D341Med (cell line): Measurements from ENCODE around the gene ARG1.
"Not testable (repeated sequence)": the region's sequence is repeated elsewhere in the genome, so short reads cannot be mapped to it uniquely, and the experiment has no call there.

Experiments used
- DNase-seq: peaks from one replicate; pipeline ENCODE4 v3.0.0; 2012; ENCODE audit warnings: low spot score

ARG1 gene

DNA sequence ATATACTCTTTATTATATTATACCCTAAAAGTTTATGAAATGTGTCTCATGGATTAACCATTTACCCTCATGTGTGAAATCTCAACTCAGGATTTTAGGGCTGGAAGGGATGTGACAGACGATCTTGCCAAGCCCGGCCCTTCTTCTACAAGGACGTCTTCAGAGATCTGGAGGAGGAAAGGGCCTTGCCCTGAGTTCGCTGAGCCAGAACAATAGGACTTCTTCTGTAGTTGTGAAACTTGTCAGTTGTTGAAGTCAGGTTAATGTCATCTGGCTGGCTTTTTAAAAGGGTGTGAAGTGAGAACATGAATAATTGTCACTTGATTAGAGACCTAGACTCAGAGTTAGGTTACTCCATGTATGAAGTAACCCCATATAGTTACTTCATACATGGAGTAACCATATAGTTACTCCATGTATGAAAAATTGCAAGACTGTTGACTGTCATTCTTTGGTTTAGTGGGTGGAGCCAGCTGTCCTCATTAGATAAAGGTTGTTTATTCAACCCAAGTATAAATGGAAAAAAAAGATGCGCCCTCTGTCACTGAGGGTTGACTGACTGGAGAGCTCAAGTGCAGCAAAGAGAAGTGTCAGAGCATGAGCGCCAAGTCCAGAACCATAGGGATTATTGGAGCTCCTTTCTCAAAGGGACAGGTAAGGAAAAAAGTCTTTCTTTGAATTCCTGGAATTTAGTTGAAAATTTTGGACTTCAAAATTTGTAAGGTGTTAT lies at the start of gene ARG1:
Gene ARG1 (plus strand): TSS at position 541 of the 730 bp plus-strand sequence. CDS start 57 bp downstream, at position 598.
- DNase-seq = no peak

- DNase-seq = no peak
Observed at GRCh38 chr6:131523988-131524673, 48.9 kb upstream of the ARG1 start.

DNA sequence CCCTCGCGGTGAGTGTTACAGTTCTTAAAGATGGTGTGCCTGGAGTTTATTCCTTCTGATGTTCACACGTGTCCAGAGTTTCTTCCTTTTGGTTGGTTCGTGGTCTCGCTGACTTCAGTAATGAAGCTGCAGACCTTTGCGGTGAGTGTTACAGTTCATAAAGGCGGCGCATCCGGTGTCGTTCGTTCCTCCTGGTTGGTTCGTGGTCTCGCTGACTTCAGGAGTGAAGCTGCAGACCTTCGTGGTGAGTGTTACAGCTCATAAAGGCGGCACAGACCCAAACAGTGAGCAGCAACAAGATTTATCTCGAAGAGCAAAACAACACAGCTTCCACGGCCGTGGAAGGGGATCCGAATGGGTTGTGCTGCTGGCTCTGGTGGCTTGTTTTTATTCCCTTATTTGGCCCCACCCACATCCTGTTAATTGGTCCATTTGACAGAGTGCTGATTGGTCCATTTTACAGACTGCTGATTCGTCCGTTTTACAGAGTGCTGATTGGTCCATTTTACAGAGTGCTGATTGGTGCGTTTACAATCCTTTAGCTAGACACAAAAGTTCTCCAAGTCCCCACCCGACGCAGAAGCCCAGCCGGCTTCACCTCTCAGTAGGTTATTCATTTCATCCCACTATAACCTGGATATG lies 48.2 kb upstream of the ARG1 start:
- DNase-seq = no peak

GRCh38 chr6:131530936-131531335 lies 42.1 kb upstream of the ARG1 start:
- not testable (repeated sequence) for DNase-seq

GRCh38 chr6:131531681-131532080 lies 41.3 kb upstream of the ARG1 start:
- not testable (repeated sequence) for DNase-seq

- no peak for DNase-seq
Observed at GRCh38 chr6:131532580-131533039, 40.4 kb upstream of the ARG1 start.

- not testable (repeated sequence) for DNase-seq
Observed at GRCh38 chr6:131538615-131539014, 34.4 kb upstream of the ARG1 start.

DNA sequence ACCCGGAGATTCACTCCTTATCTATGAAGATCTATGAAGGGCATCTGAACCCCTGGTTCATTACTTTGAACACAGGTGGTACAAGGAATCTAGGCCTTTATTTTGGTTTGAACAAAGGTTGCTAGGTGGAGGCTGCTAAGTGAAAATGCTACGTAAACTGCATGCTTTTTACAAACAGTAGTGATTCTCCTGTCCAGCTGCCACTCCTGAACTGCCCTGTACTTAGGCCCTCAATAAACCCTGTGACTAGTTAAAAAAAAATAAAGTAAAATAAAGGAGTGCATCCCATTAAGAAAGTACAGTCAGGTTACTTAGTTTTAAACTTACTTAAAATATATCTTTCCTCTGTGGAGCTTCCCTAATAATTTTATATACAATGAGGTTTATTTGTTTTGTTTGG lies 27.7 kb upstream of the ARG1 start:
- no peak for DNase-seq

- DNase-seq = no peak
Observed at GRCh38 chr6:131547488-131547887, 25.5 kb upstream of the ARG1 start.

DNA sequence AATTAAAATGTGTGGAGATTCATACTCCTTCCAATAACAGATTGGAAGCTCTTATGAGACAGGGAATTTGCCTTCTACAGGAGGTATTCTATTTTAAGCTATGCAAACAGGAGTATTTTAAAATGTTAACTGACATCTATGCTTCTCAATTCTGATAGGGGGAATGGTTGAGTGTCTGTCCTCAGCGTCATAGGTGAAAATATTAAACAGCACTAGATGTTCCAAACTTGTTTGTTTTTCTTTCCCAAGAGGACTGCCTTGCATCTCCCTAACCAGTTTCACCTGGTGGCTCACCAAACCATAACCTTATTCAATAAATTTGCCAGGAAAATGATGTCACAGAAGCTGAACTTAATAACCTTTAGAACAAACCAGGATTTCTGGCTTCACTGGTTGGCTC lies 24.6 kb upstream of the ARG1 start:
- no peak for DNase-seq

DNA sequence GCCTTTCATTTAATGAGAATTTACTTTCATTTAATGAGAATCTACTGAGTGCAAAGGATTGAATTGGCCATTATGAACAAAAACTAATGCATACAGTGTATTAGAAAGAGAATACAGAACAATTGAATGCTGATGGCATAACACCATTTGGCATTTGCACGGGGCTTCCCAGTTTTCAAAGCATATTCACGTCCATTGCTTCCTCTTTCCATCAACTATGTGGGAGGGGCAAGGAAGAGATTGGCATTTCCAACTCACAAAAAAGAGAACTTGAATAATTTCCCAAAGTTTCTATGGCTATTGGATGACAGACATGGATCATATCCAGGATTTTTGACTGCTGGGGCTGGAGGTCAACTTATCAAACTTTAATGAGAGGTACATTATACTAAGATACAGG lies 23.2 kb upstream of the ARG1 start:
- no peak for DNase-seq

GRCh38 chr6:131551902-131552301 lies 21.1 kb upstream of the ARG1 start:
- no peak for DNase-seq

- DNase-seq = no peak
Observed at GRCh38 chr6:131552572-131552971, 20.5 kb upstream of the ARG1 start.

DNA sequence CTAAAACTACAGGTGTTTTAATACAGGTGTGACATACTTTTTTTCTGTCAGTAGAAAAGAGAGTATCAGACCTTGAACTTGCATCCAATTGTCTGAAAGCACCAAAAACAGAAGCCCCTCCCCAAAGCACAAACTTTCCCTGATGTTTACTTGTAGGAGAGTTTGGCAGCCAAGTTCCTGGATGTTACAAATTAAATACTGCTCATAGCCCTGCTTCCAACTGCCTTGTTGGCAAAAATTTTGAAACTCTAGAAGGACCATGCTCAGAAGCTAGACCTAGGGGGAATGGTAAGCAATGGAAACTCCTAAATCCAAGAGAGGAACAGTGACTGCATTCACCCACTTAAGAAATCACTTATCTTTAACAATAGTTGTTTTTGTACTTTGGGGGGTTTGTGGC lies 17.0 kb upstream of the ARG1 start:
- DNase-seq = no peak

DNA sequence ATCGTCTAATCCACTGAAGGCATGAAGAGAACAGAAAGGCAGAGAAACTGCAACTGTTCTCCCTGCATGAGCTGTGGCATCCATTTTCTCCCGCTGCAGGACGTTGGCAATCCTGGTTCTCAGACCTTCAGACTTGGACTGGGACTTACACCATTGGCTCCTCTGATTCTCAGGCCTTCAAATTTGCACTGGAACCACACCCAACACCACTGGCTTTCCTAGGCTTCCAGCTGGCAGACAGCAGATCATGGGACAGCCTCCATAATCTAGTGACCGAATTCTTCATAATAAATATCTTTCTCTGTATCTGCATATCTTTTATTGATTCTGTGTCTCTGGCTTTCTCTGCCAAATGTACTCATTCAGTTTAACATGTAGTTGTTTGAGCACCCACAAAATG lies 14.1 kb upstream of the ARG1 start:
- no peak for DNase-seq

DNA sequence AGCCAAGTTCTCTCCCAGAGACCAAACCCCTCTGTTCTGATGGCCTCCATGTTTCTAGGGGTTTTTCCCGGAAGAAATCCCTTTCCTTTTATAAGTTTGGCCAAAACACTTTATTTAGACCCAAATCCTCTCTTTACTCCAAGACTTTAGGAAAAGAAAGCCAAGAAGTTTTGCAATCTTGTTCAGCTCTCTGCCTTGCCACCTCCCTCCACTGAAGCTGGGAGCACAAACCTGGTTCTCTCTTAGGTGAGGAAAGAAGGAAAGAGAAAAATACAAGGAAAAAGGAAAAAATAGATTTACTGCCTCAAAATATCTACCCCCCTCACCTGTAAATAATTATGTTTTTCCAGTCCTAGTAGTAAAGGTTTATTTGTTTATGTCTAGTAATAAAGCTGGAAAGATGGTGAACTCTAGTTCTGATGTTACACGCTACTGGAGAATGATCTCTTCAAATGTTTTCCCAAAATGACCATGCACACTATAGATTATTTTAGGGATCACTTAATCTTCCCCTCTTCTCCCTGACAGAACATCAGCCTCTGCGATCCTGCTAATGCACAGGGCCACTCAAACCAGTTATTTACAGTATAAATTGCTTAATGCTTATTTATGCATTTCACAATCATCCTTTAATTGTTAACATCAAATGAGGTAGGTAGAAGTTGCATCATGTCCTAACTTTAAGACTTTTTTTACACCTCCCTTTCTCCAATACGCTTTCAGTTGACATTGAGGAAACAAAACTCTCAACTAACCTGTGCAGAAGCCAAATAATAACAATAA lies 10.9 kb upstream of the ARG1 start:
- DNase-seq = no peak

- no peak for DNase-seq
Observed at GRCh38 chr6:131565056-131565455, 8.0 kb upstream of the ARG1 start.

DNA sequence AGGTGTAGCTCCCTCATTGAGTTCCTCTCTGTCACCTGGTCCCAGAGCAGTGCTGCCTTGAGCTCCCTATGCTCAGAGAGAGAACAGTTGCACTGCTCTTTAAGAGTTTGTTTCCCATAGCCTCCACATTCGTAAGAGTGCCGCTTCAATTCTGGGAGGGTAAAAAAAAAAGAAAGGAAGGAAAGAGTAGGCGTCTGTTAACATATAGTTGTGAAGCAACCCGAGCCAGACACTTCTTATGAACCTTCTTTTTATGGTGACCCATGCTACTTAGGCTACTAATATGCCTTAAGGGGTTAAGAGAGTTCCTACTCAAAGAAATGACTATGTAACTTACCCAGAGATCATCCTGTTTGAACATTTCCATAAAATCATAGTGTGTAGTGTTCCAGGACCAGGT lies 4.3 kb upstream of the ARG1 start:
- no peak for DNase-seq

DNA sequence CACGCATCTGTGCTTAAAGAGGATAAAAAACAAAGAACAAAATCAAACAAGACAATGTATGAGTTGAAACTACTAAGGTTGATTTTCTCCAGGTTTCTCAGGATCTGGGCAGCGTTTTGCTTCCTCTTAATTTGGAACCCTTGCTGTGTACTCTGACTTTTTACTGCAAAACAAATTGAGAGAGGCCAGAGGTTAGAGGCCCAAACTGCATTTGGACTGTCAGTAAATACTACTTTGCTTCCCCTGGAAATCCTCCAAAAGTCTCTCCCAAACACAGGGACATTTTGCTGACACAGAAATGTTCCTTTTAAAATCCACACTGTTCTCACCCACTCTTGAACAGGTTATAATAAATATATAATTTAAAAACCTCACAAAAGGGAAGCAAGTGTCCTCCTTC lies 1.1 kb downstream of the ARG1 start:
- no peak for DNase-seq

- no peak for DNase-seq
Observed at GRCh38 chr6:131574686-131575085, 1.7 kb downstream of the ARG1 start.

GRCh38 chr6:131575834-131576478 lies 2.9 kb downstream of the ARG1 start:
- no peak for DNase-seq

DNA sequence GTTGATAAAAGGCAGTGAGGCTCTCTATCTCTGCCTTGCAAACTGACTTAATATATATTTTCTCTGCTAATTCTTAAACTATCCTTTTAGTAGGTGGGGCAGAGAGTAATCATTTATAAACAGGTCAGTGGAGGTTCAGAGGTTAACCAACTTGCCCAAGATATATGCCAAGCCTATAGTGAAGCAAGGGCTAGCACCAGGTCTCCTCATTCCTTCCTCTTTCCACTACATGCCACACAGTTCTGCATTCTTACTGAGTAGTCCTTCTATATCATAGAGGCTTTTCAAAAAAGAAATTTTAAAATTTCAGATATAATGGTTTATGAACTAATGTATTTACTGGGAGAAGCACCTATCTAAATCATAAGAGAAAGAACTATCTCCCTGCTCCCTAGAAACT lies 8.5 kb downstream of the ARG1 start:
- DNase-seq = no peak
